Globus pallidus (tissue), 1 donor: ENCODE results near the gene UGP2.
A peak's percentile ranks its signal among the peaks of the same experiment; 100 is the strongest.
"Not testable (repeated sequence)": the region's sequence is repeated elsewhere in the genome, so short reads cannot be mapped to it uniquely, and the experiment has no call there.

ENCODE experiments used
- DNase-seq: peaks from one replicate; pipeline ENCODE4 v3.0.0-alpha.2; 2015; ENCODE audit warnings: low spot score

UGP2 gene

GRCh38 chr2:63840081-63840784, 1.5 kb upstream of the UGP2 start:
- DNase-seq, result no peak

GRCh38 chr2:63840785-63841253, 877 bp upstream of the UGP2 start:
- peak; percentile 99 for DNase-seq

GRCh38 chr2:63842149-63843061, 709 bp downstream of the UGP2 start:
- peak; percentile 50 for DNase-seq

GRCh38 chr2:63843093-63843492, 1.4 kb downstream of the UGP2 start:
- no peak for DNase-seq

- no peak for DNase-seq
Measured at GRCh38 chr2:63843791-63844190, 2.1 kb downstream of the UGP2 start.

GRCh38 chr2:63844616-63845015, 2.9 kb downstream of the UGP2 start:
- no peak for DNase-seq

GRCh38 chr2:63845866-63846265, 4.2 kb downstream of the UGP2 start:
- DNase-seq, result no peak

- no peak for DNase-seq
Measured at GRCh38 chr2:63846487-63846886, 4.8 kb downstream of the UGP2 start.

DNA sequence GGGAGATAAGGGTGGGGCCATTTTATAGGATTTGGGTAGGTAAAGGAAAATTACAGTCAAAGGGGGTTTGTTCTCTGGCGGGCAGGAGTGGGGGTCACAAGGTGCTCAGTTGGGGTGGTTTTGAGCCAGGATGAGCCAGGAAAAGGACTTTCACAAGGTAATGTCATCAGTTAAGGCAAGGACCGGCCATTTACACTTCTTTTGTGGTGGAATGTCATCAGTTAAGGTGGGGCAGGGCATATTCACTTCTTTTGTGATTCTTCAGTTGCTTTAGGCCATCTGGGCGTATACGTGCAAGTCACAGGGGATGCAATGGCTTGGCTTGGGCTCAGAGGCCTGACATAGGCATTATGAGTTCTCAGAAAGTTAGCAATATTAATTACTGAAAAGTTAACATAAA, 5.9 kb downstream of the UGP2 start:
- DNase-seq, result not testable (repeated sequence)

DNA sequence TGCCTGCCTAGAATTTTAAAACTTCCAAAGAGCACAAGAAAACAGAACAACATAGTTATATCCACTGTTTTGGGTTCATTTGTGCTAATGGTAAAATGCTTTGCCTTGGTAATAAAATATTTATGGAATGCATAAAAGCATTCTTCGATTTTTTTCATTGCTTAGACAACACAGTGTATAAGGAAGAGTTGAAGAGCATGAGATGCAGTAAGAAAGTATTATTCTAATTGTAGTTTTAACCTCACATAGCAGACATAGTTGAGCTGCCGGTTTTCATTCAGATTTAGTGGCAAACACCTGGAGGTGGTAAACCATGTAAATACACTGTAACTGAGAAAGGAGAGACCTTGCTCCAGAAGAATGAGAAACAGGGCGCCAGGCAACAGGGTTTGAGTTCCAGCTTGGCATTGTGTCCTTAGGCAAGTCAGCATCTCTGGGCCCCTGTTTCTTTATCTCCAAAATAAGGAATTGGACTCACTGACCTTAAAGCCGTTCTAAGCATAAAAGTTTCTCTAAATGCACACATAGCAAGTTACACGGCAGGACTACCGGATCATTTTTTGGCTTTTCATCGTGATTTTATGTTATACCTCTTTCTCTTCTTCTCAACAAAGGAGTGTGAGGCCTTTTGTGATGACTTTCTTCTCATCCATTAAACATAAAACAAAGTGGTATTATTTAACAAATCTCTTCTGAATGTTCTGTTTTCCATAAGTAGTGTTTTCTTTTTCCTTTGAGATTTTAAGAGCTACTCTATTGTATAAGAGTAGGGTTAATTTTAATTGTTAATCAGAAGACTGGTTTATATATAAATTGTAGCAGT, 7.9 kb downstream of the UGP2 start:
- peak; percentile 55 for DNase-seq

- no peak for DNase-seq
Measured at GRCh38 chr2:63850204-63850571, 8.5 kb downstream of the UGP2 start.

- DNase-seq, result no peak
Measured at GRCh38 chr2:63850649-63851048, 9.0 kb downstream of the UGP2 start.

DNA sequence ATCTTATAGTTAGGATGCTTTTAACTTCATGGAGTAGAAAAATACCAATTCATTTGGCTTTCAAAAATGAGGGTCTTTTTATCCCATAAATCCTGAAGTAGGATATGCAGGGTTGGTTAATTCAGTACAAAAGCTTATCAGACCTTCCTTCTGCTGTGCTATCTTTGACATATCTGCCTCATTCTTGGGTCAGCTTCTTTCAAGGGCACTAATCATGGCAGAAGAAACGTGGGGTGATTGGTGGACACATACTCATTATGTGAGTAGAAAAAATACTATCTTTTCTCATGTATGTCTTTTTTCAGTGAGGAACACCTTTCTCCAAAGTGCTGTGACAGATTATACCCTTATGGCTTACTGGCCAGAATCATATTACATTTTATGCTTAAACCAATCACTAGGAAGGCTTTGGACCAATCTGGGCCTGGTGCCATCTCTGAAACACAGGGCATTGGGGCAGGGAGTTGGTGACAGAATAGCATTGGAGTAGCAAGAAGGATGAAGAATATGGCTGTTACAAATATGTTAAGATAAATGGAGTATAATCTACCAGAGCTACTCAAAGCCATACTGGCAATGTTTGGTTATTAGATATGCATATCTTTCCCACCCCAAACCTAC, 10.1 kb downstream of the UGP2 start:
- DNase-seq, result no peak

DNA sequence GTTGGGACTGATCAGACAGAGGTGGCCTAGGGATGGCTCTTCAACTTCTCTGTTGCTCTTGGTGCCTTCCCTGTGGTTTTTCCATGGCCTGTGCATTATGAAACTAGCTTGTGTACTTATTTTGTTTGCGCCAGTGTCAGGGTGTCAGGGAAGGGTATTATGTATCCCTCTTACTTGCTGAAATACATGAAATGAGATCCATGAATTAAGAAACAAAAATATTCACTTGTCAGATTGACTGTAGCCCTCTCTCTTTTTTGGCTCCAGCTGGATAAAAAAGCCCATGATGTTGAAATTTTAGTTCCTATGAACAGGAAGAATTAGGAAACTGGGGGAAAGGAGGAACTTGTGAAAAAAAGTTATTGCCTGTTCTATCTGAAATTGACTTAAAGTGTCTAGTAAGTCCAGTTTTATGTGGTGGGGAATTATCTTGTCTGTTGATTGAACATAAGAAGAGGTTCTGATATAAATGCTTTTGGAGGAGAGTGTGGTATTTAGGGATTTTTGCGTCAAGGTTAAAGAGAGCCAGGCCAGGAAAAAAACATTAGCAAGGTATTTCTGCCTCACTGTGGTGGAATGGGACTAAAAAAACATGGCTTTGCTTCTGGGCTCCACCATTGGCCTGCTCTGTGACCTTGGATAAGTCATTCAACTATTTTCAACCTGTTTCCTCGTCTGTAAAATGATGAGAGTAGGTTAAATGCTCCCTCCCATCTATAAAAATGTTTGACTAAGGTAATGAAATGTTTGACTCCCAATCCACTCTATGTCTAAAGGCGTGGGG, 12.0 kb downstream of the UGP2 start:
- no peak for DNase-seq

- DNase-seq, result no peak
Measured at GRCh38 chr2:63855418-63856302, 14.0 kb downstream of the UGP2 start.

DNA sequence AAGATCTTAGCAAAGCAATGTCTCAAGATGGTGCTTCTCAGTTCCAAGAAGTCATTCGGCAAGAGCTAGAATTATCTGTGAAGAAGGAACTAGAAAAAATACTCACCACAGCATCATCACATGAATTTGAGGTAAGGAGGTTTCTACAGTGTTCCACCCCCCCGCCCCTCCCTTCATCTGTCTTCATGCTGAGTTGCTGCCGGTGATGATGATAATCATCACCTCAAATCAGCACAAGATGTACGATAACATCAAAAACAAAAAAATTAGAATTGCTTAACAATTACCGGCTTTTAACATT, 14.6 kb downstream of the UGP2 start:
- DNase-seq, result no peak

GRCh38 chr2:63858291-63858690, 16.6 kb downstream of the UGP2 start:
- no peak for DNase-seq

GRCh38 chr2:63861220-63861822, 19.6 kb downstream of the UGP2 start:
- DNase-seq, result peak; percentile 64

GRCh38 chr2:63862806-63863205, 21.1 kb downstream of the UGP2 start:
- DNase-seq, result no peak

DNA sequence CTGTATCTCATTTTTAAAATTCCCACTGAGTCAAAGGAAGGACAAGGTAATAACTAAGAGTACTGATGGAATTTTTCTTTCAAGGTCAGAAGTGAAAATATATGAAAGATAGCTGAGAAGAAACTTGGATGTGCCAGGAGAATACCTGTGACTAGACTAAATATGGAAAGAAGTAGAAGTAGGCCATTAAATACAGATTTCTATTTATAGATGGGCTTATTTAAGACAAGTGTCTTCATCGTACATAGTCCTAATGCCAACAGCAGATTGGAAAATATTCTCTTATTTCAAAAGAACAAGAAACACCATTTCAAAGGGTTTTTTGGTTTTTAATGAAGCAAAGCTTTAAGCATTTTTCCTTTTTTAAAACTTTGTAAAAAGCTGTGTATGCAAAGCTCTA, 22.0 kb downstream of the UGP2 start:
- DNase-seq, result no peak
